Testis (tissue), 2 donors: ENCODE results near the gene UGT2A2.

Experiments
- POLR2A ChIP-seq: fragments of 450-650 bp; IDR thresholded peaks from one replicate; pipeline ENCODE4 v1.6.1; 2017; ENCODE audit warnings: antibody characterized with exemption, mild to moderate bottlenecking, moderate library complexity
- TF ChIP-seq, protein P1 (sequence below), 3 experiments: fragments of 450-650 bp in 2 of 3; fragments of 200-600 bp in 1 of 3; sonication (generic) in 1 of 3; IDR thresholded peaks; one replicate each; pipeline ENCODE4 v1.5.1; 2016 to 2019; ENCODE audit warnings: antibody characterized with exemption in 3 of 3, mild to moderate bottlenecking in 2 of 3, moderate library complexity in 1 of 3

DNA sequence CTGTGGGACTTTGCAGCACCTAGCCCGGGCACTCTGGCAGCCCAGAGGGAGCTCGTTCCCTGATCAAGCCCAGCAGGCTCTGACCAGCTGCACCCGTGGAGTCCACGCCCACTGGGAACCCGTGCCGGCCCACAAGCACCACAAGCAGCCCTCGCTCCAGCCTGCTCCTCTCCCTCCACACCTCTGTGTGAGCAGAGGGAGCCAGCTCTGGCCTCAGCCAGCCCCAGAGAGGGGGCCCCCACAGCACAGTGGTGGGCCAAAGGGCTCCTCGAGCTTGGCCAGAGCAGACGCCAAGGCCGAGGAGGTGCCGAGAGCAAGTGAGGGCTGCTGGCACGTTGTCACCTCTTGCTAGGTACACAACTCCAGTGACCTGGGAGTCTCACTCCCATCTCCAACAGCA, 18.7 kb upstream of the UGT2A2 start:
- TF ChIP-seq, protein P1, sequence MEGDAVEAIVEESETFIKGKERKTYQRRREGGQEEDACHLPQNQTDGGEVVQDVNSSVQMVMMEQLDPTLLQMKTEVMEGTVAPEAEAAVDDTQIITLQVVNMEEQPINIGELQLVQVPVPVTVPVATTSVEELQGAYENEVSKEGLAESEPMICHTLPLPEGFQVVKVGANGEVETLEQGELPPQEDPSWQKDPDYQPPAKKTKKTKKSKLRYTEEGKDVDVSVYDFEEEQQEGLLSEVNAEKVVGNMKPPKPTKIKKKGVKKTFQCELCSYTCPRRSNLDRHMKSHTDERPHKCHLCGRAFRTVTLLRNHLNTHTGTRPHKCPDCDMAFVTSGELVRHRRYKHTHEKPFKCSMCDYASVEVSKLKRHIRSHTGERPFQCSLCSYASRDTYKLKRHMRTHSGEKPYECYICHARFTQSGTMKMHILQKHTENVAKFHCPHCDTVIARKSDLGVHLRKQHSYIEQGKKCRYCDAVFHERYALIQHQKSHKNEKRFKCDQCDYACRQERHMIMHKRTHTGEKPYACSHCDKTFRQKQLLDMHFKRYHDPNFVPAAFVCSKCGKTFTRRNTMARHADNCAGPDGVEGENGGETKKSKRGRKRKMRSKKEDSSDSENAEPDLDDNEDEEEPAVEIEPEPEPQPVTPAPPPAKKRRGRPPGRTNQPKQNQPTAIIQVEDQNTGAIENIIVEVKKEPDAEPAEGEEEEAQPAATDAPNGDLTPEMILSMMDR (IDR thresholded peaks at IDR 0.05): no peak
- TF ChIP-seq POLR2A: no peak
